GM19193 (cell line): ENCODE results near the gene CD200R1.

Source experiments
- POLR2A ChIP-seq: IDR thresholded peaks from 4 replicates; pipeline ENCODE4 v1.6.1; 2011; ENCODE audit not compliant: insufficient read depth, insufficient read length; ENCODE audit errors: extremely low read depth

The CD200R1 gene

DNA sequence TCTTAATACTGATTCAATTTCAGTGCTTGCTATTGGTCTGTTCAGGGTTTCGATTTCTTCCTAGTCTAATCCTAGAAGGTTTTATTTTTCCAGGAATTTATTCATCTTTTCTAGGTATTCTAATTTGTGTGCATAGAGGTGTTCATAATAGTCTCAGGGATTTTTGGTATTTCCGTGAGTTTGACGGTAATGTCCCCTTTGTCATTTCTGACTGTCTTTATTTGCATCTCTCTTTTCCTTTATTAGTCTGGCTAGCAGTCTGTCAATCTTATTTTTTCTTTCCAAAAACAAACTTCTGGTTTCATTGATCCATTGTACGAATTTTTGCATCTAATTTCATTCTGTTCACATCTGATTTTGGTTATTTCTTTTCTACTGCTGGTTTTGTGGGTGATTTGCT is 93.0 kb downstream of the CD200R1 start:
- no peak for TF ChIP-seq POLR2A

DNA sequence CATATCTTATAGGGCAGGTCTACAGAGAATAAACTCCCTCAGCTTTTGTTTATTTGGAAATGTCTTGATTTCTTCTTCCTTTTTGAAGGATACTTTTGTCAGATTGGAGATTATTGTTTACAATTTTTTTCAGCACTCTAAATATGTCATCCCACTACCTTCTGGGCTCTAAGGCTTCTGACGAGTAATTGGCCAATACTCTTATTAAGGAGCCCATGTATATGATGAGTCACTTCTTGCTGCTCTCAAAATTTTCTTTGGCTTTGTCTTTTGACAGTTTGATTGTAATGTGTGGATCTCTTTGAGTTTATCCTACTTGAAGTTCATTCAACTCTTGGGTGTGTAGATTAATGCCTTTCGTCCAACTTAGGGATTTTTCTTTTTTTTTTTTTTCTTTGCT is 99.3 kb downstream of the CD200R1 start:
- no peak for TF ChIP-seq POLR2A

DNA sequence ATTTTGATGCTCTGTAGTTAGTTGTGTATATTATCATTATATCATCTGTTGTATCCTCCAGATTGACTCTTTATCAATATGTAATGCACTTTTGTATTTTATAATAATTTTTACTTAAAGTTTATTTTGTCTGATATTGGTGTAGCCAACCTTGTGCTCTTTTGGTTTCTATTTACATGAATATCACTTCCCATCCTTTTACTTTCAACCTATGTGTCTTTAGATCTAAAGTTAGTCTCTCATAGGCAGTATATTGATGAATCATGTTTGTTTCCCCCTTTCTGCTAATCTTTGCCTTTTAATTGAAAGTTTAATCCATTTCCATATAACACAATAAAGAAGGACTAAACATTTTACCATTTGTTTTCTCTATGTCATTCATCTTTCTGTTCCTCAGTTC is 100.2 kb downstream of the CD200R1 start:
- TF ChIP-seq POLR2A: no peak

DNA sequence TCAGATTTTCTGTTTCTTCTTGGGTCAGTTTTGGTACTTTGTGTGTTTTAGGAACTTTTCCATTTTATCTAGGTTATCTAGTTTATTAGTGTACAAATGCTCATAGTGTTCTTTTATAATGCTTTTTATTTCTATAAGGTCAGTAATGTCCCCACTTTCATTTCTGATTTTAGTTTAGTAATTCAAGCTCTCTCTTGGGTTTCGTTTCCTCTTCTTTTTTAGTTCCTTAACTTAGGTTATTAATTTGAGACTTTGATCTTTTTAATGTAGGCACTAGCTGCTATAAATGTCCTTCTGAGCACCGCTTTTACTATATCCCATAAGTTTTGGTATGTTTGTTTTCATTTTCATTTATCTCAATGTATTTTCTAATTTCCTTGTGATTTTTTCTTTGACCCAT is 101.3 kb downstream of the CD200R1 start:
- TF ChIP-seq POLR2A: no peak

DNA sequence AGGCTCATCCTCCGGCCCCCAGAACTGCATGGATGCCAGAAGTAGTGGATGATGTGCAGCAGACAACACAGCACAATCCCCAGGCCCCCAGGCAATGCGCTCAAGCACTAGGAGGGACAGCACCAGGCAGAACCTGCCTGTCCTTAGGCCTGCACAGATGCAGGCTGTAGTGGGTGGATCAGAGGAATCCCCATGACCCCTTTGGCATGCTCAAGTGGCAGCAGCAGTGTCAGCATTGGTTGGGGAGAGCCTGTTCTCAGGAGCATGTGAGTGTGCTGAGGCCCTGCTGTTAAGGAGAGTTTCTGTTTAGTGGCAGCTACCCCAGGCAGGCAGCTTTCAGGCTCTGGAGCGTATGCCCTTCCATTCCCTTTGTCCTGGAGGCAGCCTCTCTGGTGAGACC is 103.2 kb downstream of the CD200R1 start:
- TF ChIP-seq POLR2A: no peak
